HepG2 (cell line): ENCODE results near the gene AAGAB. TPM values are rescaled to one million over a fixed set of nuclear protein-coding genes. Genes with fewer than 3 reads are reported as not detected.

Experiments
- BRD4 ChIP-seq: sonication (generic); formaldehyde crosslinking; IDR thresholded peaks from 2 replicates; pipeline ENCODE4 v1.4.0; 2020; ENCODE audit warnings: missing genetic modification reagents
- DBP ChIP-seq: sonication (generic); formaldehyde crosslinking; IDR thresholded peaks from 2 replicates; pipeline ENCODE4 v1.4.0; 2020; ENCODE audit warnings: missing genetic modification reagents; ENCODE audit errors: not compliant biosample characterization
- EED ChIP-seq: sonication (generic); formaldehyde crosslinking; IDR thresholded peaks from 2 replicates; pipeline ENCODE4 v1.5.0; 2020; ENCODE audit warnings: mild to moderate bottlenecking, missing genetic modification reagents
- MED1 ChIP-seq: sonication (generic); formaldehyde crosslinking; IDR thresholded peaks from 2 replicates; pipeline ENCODE4 v1.4.0; 2020; ENCODE audit warnings: missing genetic modification reagents
- ZNF589 ChIP-seq: sonication (generic); formaldehyde crosslinking; conservative IDR thresholded peaks from 2 replicates; pipeline ENCODE4 v1.8.0; 2022; ENCODE audit warnings: mild to moderate bottlenecking, moderate library complexity, missing genetic modification reagents
- polyA plus RNA-seq, 8 experiments: library from polyadenylated mRNA; depleted of rRNA in 3 of 8; stranded (reverse) in 7 of 8; unstranded in 1 of 8; fragments of >200 nt; fragmentation: Illumina TruSeq in 4 of 8; extraction: Trizol in 4 of 8; gene quantifications; 2 replicates each; pipeline versions ENCODE4 v1.2.1 to v1.2.3, GENCODE V29; 2011 to 2016; ENCODE audit warnings: low read depth in 4 of 8, missing spikeins in 1 of 8, mixed read lengths in 1 of 8; ENCODE audit not compliant: insufficient read depth in 1 of 8
- total RNA-seq, 5 experiments: library from RNA; depleted of rRNA; stranded (reverse); fragments of >200 nt; fragmentation: Illumina TruSeq; extraction: Trizol; gene quantifications; 2 replicates each; pipeline ENCODE4 v1.2.3, GENCODE V29; 2016; ENCODE audit warnings: low read depth in 1 of 5
- TF ChIP-seq, protein P1 (sequence below), 2 experiments: sonication (generic) in 1 of 2; formaldehyde crosslinking in 1 of 2; IDR thresholded peaks; 2 replicates each; pipeline versions ENCODE4 v1.6.1 to v1.9.0; 2014 to 2022; ENCODE audit warnings: antibody characterized with exemption in 1 of 2, borderline replicate concordance in 1 of 2, inconsistent platforms in 1 of 2, low read depth in 1 of 2, missing genetic modification reagents in 1 of 2
- TF ChIP-seq, protein P2 (sequence below): sonication (generic); formaldehyde crosslinking; IDR thresholded peaks from 2 replicates; pipeline ENCODE4 v1.5.0; 2020; ENCODE audit warnings: mild to moderate bottlenecking, missing genetic modification reagents

AAGAB gene
- total and polyA plus RNA-seq, 2 of the 13 experiments (the other 11 are each of a cell fraction or from before 2014, with no cell fraction given), result 8.0 to 34.9 TPM

- TF ChIP-seq, protein P1, sequence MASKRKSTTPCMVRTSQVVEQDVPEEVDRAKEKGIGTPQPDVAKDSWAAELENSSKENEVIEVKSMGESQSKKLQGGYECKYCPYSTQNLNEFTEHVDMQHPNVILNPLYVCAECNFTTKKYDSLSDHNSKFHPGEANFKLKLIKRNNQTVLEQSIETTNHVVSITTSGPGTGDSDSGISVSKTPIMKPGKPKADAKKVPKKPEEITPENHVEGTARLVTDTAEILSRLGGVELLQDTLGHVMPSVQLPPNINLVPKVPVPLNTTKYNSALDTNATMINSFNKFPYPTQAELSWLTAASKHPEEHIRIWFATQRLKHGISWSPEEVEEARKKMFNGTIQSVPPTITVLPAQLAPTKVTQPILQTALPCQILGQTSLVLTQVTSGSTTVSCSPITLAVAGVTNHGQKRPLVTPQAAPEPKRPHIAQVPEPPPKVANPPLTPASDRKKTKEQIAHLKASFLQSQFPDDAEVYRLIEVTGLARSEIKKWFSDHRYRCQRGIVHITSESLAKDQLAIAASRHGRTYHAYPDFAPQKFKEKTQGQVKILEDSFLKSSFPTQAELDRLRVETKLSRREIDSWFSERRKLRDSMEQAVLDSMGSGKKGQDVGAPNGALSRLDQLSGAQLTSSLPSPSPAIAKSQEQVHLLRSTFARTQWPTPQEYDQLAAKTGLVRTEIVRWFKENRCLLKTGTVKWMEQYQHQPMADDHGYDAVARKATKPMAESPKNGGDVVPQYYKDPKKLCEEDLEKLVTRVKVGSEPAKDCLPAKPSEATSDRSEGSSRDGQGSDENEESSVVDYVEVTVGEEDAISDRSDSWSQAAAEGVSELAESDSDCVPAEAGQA (IDR thresholded peaks at IDR 0.05; ENCODE audit: low read depth), result no peak
- TF ChIP-seq, protein P1 (CRISPR knock-in tag; IDR thresholded peaks at IDR 0.05; ENCODE audit: borderline replicate concordance), result no peak
- TF ChIP-seq, protein P2, sequence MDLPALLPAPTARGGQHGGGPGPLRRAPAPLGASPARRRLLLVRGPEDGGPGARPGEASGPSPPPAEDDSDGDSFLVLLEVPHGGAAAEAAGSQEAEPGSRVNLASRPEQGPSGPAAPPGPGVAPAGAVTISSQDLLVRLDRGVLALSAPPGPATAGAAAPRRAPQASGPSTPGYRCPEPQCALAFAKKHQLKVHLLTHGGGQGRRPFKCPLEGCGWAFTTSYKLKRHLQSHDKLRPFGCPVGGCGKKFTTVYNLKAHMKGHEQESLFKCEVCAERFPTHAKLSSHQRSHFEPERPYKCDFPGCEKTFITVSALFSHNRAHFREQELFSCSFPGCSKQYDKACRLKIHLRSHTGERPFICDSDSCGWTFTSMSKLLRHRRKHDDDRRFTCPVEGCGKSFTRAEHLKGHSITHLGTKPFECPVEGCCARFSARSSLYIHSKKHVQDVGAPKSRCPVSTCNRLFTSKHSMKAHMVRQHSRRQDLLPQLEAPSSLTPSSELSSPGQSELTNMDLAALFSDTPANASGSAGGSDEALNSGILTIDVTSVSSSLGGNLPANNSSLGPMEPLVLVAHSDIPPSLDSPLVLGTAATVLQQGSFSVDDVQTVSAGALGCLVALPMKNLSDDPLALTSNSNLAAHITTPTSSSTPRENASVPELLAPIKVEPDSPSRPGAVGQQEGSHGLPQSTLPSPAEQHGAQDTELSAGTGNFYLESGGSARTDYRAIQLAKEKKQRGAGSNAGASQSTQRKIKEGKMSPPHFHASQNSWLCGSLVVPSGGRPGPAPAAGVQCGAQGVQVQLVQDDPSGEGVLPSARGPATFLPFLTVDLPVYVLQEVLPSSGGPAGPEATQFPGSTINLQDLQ (CRISPR knock-in tag), result no peak
- TF ChIP-seq EED, result no peak
- TF ChIP-seq MED1 (CRISPR knock-in tag), result no peak
- TF ChIP-seq BRD4 (CRISPR knock-in tag), result no peak
- TF ChIP-seq DBP (CRISPR knock-in tag), result no peak
- no peak for TF ChIP-seq ZNF589
Measured at GRCh38 chr15:67244971-67245478, 9.4 kb downstream of the AAGAB start (continued).
